Measurements from ENCODE around the gene MCCD1.

The MCCD1 gene

DNA sequence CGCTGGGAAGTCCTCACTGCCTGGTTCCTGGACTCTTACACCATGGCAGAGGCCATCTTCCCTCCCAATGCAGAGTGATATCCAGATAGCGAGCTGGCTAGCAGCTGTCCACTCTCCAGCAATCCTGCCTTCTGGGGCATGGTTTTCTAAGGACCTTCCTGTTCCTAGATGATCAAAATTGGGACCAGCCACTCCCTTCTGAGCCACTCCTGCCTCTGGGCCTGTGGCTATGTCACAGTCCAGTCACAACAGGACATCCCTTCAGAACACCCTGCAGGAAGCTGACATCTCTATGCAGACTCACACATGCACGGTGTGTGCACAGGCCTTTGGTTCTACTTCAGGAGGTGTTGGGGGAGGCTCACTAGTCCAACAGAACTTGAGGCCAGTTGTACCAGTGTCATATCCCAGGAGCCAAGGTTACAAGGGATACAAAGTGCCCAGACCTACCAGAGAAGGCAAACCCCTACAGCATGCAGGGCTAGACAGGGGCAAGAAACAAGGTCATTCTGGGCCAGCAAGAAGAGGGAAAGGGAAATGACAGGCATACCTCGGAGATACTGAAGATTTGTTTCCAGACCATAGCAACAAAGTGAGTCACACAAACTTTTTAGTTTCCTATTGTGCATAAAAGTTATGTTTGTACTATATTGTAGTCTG lies 2.7 kb upstream of the MCCD1 start:
- no peak for TF ChIP-seq CTCF (IDR thresholded peaks at IDR 0.05; ENCODE audit: low read depth, low read length)
- no peak for DNase-seq (ENCODE audit: extremely low read depth, low read depth)

DNA sequence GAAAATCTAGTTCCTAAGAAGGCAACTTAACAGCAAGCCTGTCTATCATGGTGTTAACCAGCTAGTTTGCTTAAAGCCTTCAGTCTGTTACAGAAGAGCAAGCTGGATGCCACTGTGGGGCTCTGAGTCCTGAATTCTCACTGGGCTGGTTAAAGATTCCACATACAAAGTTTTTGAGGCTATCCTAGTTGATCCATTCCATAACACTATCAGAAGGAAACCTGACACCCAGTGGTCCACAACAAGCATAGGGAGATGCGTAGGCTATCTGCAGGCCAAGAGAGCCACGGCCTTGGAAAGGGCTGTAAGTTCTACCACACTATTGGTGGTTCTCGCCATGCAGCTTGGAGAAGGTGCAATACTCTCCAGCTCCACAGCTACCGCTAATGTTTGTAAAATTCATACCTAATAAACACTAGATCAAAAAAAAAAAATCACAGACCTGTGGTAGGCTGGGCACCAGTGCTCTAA lies 420 bp upstream of the MCCD1 start:
- no peak for TF ChIP-seq CTCF (IDR thresholded peaks at IDR 0.05; ENCODE audit: low read depth, low read length)
- DNase-seq (ENCODE audit: extremely low read depth, low read depth) = no peak

GRCh38 chr6:31529329-31530150 lies 778 bp downstream of the MCCD1 start:
- TF ChIP-seq CTCF (IDR thresholded peaks at IDR 0.05; ENCODE audit: low read depth, low read length) = no peak
- DNase-seq (ENCODE audit: extremely low read depth, low read depth) = no peak

DNA sequence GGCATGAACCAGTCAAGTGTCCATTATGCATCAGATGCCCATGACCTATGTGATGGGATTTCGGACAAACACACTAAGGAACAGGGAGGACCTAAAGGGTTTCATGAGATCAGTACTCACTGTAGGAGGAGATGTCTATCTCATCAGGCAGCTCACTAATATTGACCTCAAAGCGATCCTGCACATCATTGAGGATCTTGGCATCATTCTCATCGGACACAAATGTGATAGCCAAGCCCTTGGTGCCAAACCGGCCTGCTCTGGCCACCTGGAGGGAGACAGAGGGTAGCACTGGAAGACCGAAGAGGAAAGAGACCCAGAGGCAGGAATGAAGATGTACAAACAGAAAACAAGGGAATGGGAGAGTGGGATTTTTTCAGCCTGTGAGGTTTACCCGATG lies 1.9 kb downstream of the MCCD1 start:
- no peak for DNase-seq (ENCODE audit: extremely low read depth, low read depth)

DNA sequence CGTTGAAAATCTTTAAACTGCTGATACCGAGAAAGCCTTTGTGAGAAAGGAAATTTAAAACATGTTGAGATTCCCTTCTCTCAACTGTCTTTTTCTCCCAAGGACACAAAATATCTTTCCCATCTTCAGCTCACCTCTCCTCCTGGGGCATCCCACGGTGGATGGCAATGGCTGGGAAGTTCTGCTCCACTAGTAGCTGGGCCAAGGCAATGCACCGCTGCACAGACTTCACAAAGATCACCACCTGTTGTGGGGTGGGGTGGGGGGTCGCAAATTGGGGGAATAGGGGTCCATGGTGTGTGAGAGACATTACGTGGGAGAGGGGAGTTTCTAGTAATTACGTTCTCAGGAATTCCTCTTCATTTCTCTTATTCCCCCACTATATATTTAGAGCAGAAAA lies 2.4 kb downstream of the MCCD1 start:
- DNase-seq (ENCODE audit: extremely low read depth, low read depth) = no peak
- TF ChIP-seq CTCF (IDR thresholded peaks at IDR 0.05; ENCODE audit: low read depth, low read length) = no peak

More for the DNA sequence above, 1.9 kb downstream of the MCCD1 start:
- TF ChIP-seq CTCF (IDR thresholded peaks at IDR 0.05; ENCODE audit: low read depth, low read length) = no peak

- TF ChIP-seq CTCF (IDR thresholded peaks at IDR 0.05; ENCODE audit: low read depth, low read length) = no peak
- DNase-seq (ENCODE audit: extremely low read depth, low read depth) = no peak
Observed at GRCh38 chr6:31531771-31532643, 3.2 kb downstream of the MCCD1 start.
